Measurements from ENCODE around the gene ABCA4.

DNA sequence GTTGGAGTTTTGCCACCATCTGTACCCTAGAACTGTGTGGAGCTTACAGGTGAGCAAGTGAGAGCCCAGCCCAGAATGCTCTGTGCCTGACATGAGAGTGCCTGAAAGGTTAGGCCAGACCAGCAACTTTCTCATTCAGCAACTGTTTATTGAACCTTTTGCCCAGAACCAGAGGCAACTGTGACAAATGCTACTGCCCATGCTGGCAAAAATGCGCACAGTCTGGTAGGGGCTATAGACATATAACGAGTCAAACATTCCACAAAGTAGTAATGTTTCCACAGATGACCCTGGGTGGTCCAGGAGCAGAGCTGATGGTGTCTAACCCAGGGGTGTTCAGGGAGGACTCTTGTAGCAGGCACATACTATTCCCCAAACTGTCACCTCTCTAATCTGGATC is 155.7 kb downstream of the ABCA4 start:
- TF ChIP-seq, protein P1, sequence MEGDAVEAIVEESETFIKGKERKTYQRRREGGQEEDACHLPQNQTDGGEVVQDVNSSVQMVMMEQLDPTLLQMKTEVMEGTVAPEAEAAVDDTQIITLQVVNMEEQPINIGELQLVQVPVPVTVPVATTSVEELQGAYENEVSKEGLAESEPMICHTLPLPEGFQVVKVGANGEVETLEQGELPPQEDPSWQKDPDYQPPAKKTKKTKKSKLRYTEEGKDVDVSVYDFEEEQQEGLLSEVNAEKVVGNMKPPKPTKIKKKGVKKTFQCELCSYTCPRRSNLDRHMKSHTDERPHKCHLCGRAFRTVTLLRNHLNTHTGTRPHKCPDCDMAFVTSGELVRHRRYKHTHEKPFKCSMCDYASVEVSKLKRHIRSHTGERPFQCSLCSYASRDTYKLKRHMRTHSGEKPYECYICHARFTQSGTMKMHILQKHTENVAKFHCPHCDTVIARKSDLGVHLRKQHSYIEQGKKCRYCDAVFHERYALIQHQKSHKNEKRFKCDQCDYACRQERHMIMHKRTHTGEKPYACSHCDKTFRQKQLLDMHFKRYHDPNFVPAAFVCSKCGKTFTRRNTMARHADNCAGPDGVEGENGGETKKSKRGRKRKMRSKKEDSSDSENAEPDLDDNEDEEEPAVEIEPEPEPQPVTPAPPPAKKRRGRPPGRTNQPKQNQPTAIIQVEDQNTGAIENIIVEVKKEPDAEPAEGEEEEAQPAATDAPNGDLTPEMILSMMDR (conservative IDR thresholded peaks at IDR 0.05; ENCODE audit: low read depth, low read length), result no peak
- no peak for TF ChIP-seq EZH2 (IDR thresholded peaks at IDR 0.05; ENCODE audit: low read length, unreplicated experiment)
- TF ChIP-seq EZH2phosphoT487 (IDR thresholded peaks at IDR 0.05; ENCODE audit: borderline replicate concordance, low read length), result no peak
